Endothelial cell of umbilical vein (primary cell): ENCODE results near the gene CTNS.

Experiments
- CTCF ChIP-seq, 2 donors: IDR thresholded peaks; 1 replicate in 1 of 2; 2 replicates in 1 of 2; pipeline ENCODE4 v1.5.1; 2011; ENCODE audit warnings: low read length in 2 of 2, mild to moderate bottlenecking in 2 of 2, moderate library complexity in 2 of 2, control low read depth in 1 of 2, inconsistent platforms in 1 of 2, low read depth in 1 of 2; ENCODE audit not compliant: insufficient read depth in 1 of 2; ENCODE audit errors: extremely low read depth in 1 of 2
- EZH2 ChIP-seq: IDR thresholded peaks from 2 replicates; pipeline ENCODE4 v1.6.1; 2012; ENCODE audit warnings: borderline replicate concordance, low read depth, mild to moderate bottlenecking, moderate library complexity, low read length, inconsistent platforms; ENCODE audit not compliant: severe bottlenecking
- FOS ChIP-seq: IDR thresholded peaks from 2 replicates; pipeline ENCODE4 v1.6.1; 2011; ENCODE audit warnings: mild to moderate bottlenecking, low read length, moderate library complexity, borderline replicate concordance; ENCODE audit not compliant: insufficient read depth
- GATA2 ChIP-seq: IDR thresholded peaks from 2 replicates; pipeline ENCODE4 v1.7.0; 2011; ENCODE audit warnings: low read depth, mild to moderate bottlenecking, moderate library complexity, mixed read lengths, low read length; ENCODE audit not compliant: insufficient read length, insufficient read depth
- JUN ChIP-seq: IDR thresholded peaks from 2 replicates; pipeline ENCODE4 v1.6.1; 2011; ENCODE audit warnings: borderline replicate concordance, low read depth; ENCODE audit not compliant: insufficient read length, insufficient read depth
- MAX ChIP-seq: IDR thresholded peaks from 2 replicates; pipeline ENCODE4 v1.6.1; 2011; ENCODE audit not compliant: insufficient read depth, insufficient read length
- MYC ChIP-seq: IDR thresholded peaks from one replicate; pipeline ENCODE4 v1.6.1; 2011; ENCODE audit warnings: mild to moderate bottlenecking, low read depth, low read length
- POLR2A ChIP-seq: IDR thresholded peaks from 2 replicates; pipeline ENCODE4 v1.6.1; 2012; ENCODE audit warnings: low read depth, mild to moderate bottlenecking, control low read depth, low read length
- POLR2AphosphoS5 ChIP-seq: IDR thresholded peaks from 2 replicates; pipeline ENCODE4 v1.6.1; 2012; ENCODE audit warnings: low read depth, mild to moderate bottlenecking, control low read depth, low read length, moderate library complexity; ENCODE audit not compliant: insufficient read depth

- TF ChIP-seq POLR2A: no peak
- no peak for TF ChIP-seq CTCF (IDR thresholded peaks at IDR 0.05; ENCODE audit: extremely low read depth in 1 of 2, insufficient read depth in 1 of 2, low read depth in 1 of 2, low read length in 2 of 2)
- no peak for TF ChIP-seq MYC
- TF ChIP-seq EZH2: no peak
- TF ChIP-seq POLR2AphosphoS5: no peak
- no peak for TF ChIP-seq MAX
- no peak for TF ChIP-seq GATA2
- TF ChIP-seq FOS: no peak
- TF ChIP-seq JUN: no peak
Measured at GRCh38 chr17:3641014-3641413, 4.5 kb downstream of the CTNS start.
